Activated CD8-positive, alpha-beta memory T cell treated with anti-CD3 and anti-CD28 coated beads, Interleukin-2, amount 50 U/mL, for 48 hours (primary cell): ENCODE measurements around the gene VSX1.
A peak's percentile ranks its signal among the peaks of the same experiment; 100 is the strongest.

Source experiments
- DNase-seq: peaks from one replicate; pipeline ENCODE4 v3.0.0-alpha.2; 2020

The VSX1 gene

GRCh38 chr20:25081730-25082497, at the start of gene VSX1:
TSS of gene VSX1 (minus strand) at chr20:25082141. CDS start at chr20:25082096, 45 bp downstream.
- DNase-seq: peak; percentile 51

GRCh38 chr20:25129908-25130307, 48.0 kb upstream of the VSX1 start:
- no peak for DNase-seq

DNA sequence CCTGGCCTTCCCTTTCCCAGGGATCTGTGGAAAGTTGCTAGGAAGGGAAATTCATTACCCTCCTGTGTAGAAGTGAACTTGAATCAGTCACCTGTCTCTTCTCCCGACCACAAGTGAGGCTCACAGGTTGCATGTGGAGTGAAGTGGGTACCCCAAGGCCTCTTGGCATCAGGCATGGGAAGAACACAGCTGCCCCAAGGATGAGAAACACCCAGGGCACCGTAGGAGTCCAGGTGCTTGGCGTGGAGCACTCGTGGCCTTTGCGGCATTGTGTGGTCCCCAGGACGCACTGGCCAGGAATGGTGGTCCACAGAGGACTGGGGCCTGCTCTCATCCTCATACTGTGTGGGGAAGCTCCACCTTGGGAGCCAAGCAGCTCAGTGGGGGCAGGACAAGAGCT, 47.5 kb upstream of the VSX1 start:
- DNase-seq: no peak

DNA sequence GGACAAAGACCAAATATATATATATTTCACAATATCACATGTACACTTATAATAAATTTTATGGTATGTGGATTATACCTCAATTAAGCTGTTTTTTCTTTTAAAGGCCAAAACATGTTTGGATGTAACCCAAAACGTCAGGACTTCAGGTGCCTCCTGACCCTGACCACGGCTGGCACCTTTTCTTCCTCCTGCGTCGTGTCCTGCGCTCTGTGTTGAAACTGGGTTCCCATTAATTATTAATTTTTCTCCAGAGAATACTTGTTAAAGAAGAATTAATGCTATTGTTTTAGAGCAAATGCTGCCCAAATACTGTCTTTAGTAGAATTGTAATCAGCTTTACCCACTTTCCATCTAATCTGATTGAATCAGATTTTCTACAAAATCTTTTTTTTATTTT, 46.7 kb upstream of the VSX1 start:
- no peak for DNase-seq

DNA sequence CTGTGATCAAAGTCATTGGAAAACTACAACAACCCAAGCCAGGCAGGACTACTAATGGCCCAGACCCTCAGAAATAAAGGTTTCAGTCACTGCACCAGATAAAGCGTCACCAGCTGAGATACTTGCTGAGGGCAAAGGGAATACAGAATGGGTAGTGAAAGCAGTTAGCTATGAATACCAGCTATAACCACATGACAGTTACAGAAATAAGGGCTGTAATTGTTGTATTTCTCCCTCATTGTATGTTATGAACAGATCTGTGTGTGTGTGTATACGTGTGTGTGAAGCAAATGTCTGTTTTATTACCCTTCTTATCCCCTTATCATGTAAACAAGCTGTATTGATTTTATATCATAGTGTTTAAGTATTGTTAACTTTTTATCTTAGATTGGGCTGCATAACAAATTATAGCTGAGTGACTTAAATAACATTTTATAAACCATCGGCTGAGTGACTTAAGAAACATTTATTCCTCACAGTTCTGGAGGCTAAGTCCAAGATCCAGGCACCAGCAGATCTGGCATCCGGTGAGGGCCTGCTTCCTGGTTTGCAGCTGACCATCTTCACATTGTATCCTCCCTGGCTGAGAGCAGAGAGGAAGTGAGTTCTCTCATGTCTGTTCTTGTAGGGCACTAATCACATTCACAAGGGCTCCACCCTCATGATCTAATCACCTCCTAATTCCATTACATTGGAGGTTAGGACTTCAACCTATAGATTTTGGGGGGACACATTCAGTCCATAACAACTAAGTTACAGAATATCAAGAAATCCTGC, 46.0 kb upstream of the VSX1 start:
- DNase-seq: no peak

- no peak for DNase-seq
Measured at GRCh38 chr20:25126204-25127029, 44.5 kb upstream of the VSX1 start.

- DNase-seq: no peak
Measured at GRCh38 chr20:25125636-25126035, 43.7 kb upstream of the VSX1 start.

- DNase-seq: no peak
Measured at GRCh38 chr20:25120920-25121319, 39.0 kb upstream of the VSX1 start.

GRCh38 chr20:25120457-25120856, 38.5 kb upstream of the VSX1 start:
- DNase-seq: no peak

GRCh38 chr20:25118529-25118928, 36.6 kb upstream of the VSX1 start:
- DNase-seq: no peak

GRCh38 chr20:25117990-25118389, 36.0 kb upstream of the VSX1 start:
- DNase-seq: no peak

GRCh38 chr20:25116739-25117458, 35.0 kb upstream of the VSX1 start:
- no peak for DNase-seq

DNA sequence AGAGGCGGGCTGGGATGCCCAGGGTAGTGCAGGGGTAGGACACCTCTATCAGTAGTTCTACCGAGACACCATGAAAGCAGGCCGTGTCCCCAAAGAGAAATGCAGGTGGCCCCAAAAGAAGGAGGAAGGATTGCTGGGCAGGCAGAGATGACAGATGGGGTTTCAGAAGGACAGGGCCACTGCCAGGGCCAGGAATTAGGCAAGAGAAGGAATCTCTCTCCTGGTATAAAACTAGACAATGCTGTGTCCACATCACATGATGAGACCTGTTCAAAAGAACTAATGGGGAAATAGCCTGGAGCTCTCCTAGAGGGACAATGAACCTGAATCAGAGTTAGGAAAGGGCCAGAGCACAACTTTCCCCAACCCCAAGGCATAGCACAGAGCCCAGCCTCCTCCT, 21.6 kb upstream of the VSX1 start:
- DNase-seq: no peak

DNA sequence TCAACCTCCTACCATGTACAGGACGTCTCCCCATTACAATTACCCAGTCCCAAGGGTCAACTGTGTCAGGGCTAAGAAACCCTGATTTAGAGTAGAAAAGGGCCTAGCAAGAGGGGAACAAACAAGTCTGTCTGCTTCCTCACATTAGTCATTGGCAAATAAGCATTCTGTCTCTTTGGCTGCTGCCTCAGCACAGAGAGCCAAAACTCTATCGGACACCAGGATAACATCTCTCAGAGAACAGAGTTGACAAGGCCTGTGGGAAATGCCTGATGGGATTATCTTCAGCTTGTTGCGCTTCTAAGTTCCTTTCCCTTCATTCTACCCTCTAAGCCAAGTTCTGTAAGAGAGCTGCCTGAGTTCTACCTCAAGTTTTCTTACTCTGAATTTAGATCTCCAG, 19.0 kb upstream of the VSX1 start:
- no peak for DNase-seq

- DNase-seq: no peak
Measured at GRCh38 chr20:25099601-25100140, 17.7 kb upstream of the VSX1 start.

DNA sequence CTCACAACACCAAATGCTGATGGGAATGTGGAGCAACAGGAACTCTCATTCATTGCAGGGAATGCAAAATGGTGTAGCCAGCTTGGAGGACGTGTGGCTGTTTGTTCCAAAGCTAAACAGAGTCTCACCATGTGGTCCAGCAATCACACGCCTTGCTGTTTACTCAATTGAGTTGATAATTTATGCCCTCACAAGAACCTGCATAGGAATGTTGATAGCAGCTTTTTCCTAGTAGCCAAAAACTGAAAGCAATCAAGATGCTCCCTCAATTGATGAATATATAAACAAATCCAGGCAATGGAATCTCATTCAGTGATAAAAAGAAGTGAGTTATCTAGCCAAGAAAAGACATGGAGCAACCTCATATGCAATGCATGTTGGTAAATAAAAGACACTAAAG, 15.6 kb upstream of the VSX1 start:
- no peak for DNase-seq

DNA sequence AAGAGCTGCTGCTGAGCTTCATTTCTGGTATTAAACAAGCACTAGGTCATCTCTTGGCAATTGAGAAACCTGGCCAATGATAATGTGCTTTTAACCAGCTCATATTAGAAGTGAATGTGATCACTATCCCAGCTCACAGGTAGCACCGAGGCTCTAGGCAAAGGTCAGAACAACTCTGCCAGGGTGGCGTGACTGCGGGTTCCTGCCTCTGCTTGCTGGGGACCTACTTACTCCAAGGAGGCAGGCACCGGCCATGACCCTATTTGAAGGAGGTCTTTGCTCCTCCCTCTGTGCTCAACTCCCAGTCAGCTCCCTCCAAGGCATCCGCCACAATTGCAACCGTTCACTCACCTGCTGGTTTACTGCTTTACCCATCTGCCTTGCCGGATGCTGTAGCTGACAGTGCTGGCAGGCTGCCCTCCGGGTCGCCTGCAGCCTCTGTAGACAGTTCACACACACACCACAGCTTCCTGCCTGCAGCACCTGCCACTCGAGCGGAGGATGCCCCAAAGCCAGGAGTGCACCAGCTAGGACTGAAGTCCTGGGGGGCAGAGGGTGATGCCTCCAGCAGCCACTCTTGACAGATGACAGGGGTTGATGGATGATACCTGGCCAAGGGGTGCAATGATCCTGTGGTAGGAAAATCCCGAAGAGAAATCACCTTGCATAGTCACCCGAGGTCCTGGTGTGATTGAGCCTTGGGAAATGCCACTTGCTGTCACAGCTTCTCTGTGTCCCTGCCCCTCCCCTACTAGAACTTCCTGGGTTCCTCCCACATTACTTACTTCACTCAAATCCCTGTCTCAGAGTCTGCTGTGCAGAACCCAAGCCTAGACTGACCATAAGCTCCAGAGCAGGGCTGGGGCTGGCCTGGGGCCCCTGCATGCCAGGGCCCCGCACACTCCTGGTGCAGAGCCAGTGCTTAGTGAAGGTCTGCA, 8.8 kb upstream of the VSX1 start:
- peak; percentile 71 for DNase-seq

- DNase-seq: no peak
Measured at GRCh38 chr20:25089662-25090061, 7.7 kb upstream of the VSX1 start.

DNA sequence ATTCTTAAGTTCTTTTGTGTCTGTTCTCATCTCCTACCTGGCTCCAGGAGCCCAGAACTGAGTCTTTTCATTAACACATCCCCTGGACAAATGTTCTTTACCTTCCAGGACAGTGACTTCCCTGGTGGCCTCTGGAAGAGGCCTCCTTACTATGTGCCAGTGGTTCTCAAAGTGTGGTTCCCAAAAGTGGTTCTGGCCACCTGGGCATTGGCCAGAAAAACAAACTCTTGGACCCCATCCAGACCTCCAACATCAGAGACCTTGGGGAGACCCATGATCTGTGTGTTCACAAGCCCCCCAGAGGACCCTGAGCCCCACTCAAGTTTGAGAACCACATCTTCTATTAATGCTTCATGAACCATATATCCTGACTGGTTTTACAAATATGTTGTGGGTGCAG, 7.2 kb upstream of the VSX1 start:
- no peak for DNase-seq

GRCh38 chr20:25088267-25088666, 6.3 kb upstream of the VSX1 start:
- DNase-seq: no peak

- DNase-seq: no peak
Measured at GRCh38 chr20:25087186-25087929, 5.4 kb upstream of the VSX1 start.
